HCT116 (cell line): ENCODE data around the gene STAG1. TPM values are rescaled to one million over a fixed set of nuclear protein-coding genes. Genes with fewer than 3 reads are reported as not detected.

Source experiments
- ATAC-seq: fragments of 200-7000 bp; cut with Tn5 transposase; 2 replicates; pipeline ENCODE4 v1.9.1; 2020; ENCODE audit warnings: mild to moderate bottlenecking, moderate library complexity
- BruUV-seq: library from RNA; stranded (reverse); fragments of 400-500 nt; replicated peaks from 2 replicates; lab custom pipeline; 2021; lab: Mats Ljungman, UMichigan
- CTCF ChIA-PET: fragments of 300-600 bp; sonication (Branson Sonifier 250); formaldehyde crosslinking; loops from one replicate; lab custom pipeline; 2021; ENCODE audit warnings: antibody characterized with exemption; lab: Charles Lee
- POLR2A ChIA-PET: fragments of 300-600, 350-600 bp; sonication (Branson Sonifier 250); formaldehyde crosslinking; loops from one replicate; lab custom pipeline; 2021; ENCODE audit warnings: antibody characterized with exemption; lab: Charles Lee
- RAD21 ChIA-PET, 2 experiments: fragments of 300-600 bp; sonication (Branson Sonifier 250); formaldehyde crosslinking; loops; one replicate each; lab custom pipeline; 2023; ENCODE audit warnings: low total read pairs in 2 of 2; ENCODE audit not compliant: uncharacterized antibody in 2 of 2, unreplicated experiment in 2 of 2, low non-redundant PET in 1 of 2; lab: Charles Lee
- DNase-seq: peaks from one replicate; pipeline ENCODE4 v3.0.0-alpha.2; 2010; ENCODE audit warnings: low read depth, low spot score
- H2AFZ ChIP-seq: fragments of 200-600 bp; shearing (Covaris generic), sonication (generic); 2 replicates; pipeline ENCODE4 v1.6.1; 2017; ENCODE audit warnings: low read depth, mixed run types, mixed read lengths, antibody characterized with exemption, low read length; ENCODE audit not compliant: poor library complexity, severe bottlenecking
- H3K27ac ChIP-seq: 2 replicates; pipeline ENCODE4 v1.5.1; 2012; ENCODE audit warnings: low read depth, low read length
- H3K27me3 ChIP-seq: fragments of 200-600 bp; sonication (generic); 2 replicates; pipeline ENCODE4 v1.6.1; 2016; ENCODE audit warnings: mixed run types, low read length, mixed read lengths; ENCODE audit not compliant: insufficient read depth
- H3K36me3 ChIP-seq, 2 experiments: fragments of 200-500 bp in 1 of 2; fragments of 200-600 bp in 1 of 2; sonication (Bioruptor generic) in 1 of 2; sonication (generic) in 1 of 2; 2 replicates each; pipeline versions ENCODE4 v1.5.1 to v1.6.1; 2014 to 2016; ENCODE audit warnings: low read length in 2 of 2, inconsistent platforms in 1 of 2, mixed read lengths in 1 of 2, mixed run types in 1 of 2; ENCODE audit not compliant: insufficient read depth in 2 of 2, control insufficient read depth in 1 of 2
- H3K4me1 ChIP-seq, 2 experiments: fragments of 200-600 bp in 1 of 2; sonication (generic) in 1 of 2; 2 replicates each; pipeline versions ENCODE4 v1.5.1 to v1.6.1; 2012 to 2017; ENCODE audit warnings: low read length in 2 of 2, inconsistent platforms in 1 of 2, mild to moderate bottlenecking in 1 of 2, mixed read lengths in 1 of 2, mixed run types in 1 of 2, moderate library complexity in 1 of 2; ENCODE audit not compliant: insufficient read depth in 2 of 2, control insufficient read depth in 1 of 2
- H3K4me2 ChIP-seq: fragments of 200-600 bp; sonication (generic); 2 replicates; pipeline ENCODE4 v1.6.1; 2017; ENCODE audit warnings: mixed run types, low read length, mixed read lengths
- H3K4me3 ChIP-seq, 2 experiments: fragments of 200-600 bp in 1 of 2; sonication (generic) in 1 of 2; replicated peaks in 1 of 2; 2 replicates each; pipeline ENCODE4 v1.5.1; 2011 to 2016; ENCODE audit warnings: low read length in 2 of 2, control low read depth in 1 of 2, low read depth in 1 of 2, mild to moderate bottlenecking in 1 of 2, mixed read lengths in 1 of 2, mixed run types in 1 of 2
- H3K79me2 ChIP-seq: fragments of 200-600 bp; sonication (generic); 2 replicates; pipeline ENCODE4 v1.6.1; 2017; ENCODE audit warnings: mild to moderate bottlenecking, mixed run types, low read length, moderate library complexity, mixed read lengths; ENCODE audit not compliant: insufficient read depth
- H3K9ac ChIP-seq: fragments of 200-600 bp; sonication (generic); 2 replicates; pipeline ENCODE4 v1.6.1; 2016; ENCODE audit warnings: low read length, mixed read lengths
- H3K9me2 ChIP-seq: fragments of 200-600 bp; sonication (generic), shearing (Covaris generic); 2 replicates; pipeline ENCODE4 v1.6.1; 2017; ENCODE audit warnings: mixed run types, mild to moderate bottlenecking, moderate library complexity; ENCODE audit not compliant: insufficient read depth
- H3K9me3 ChIP-seq, 2 experiments: fragments of 200-500 bp in 1 of 2; fragments of 200-600 bp in 1 of 2; sonication (Bioruptor generic) in 1 of 2; sonication (generic) in 1 of 2; 2 replicates each; pipeline ENCODE4 v1.6.1; 2014 to 2017; ENCODE audit warnings: low read length in 2 of 2, mixed read lengths in 2 of 2, inconsistent platforms in 1 of 2, low read depth in 1 of 2, mild to moderate bottlenecking in 1 of 2, mixed run types in 1 of 2, moderate library complexity in 1 of 2; ENCODE audit not compliant: control insufficient read depth in 1 of 2, insufficient read depth in 1 of 2
- H4K20me1 ChIP-seq: fragments of 200-600 bp; sonication (generic), shearing (Covaris generic); 2 replicates; pipeline ENCODE4 v1.6.1; 2017; ENCODE audit warnings: mixed run types, mild to moderate bottlenecking, moderate library complexity; ENCODE audit not compliant: insufficient read depth
- CBX3 ChIP-seq: IDR thresholded peaks from 2 replicates; pipeline ENCODE4 v1.6.1; 2012; ENCODE audit warnings: low read depth
- EGR1 ChIP-seq: IDR thresholded peaks from 2 replicates; pipeline ENCODE4 v1.6.1; 2012; ENCODE audit warnings: low read depth
- EZH2phosphoT487 ChIP-seq: fragments of 200-600 bp; IDR thresholded peaks from 2 replicates; pipeline ENCODE4 v1.6.1; 2018; ENCODE audit warnings: antibody characterized with exemption, borderline replicate concordance
- JUND ChIP-seq: IDR thresholded peaks from 2 replicates; pipeline ENCODE4 v1.6.1; 2012
- POLR2A ChIP-seq: IDR thresholded peaks from 2 replicates; pipeline ENCODE4 v1.7.0; 2011; ENCODE audit warnings: borderline replicate concordance; ENCODE audit not compliant: insufficient read depth, insufficient read length; ENCODE audit errors: extremely low read depth
- RAD21 ChIP-seq: IDR thresholded peaks from 2 replicates; pipeline ENCODE4 v1.6.1; 2012; ENCODE audit warnings: low read depth, mild to moderate bottlenecking
- REST ChIP-seq: IDR thresholded peaks from 2 replicates; pipeline ENCODE4 v1.6.1; 2012; ENCODE audit warnings: low read depth
- SIN3A ChIP-seq: IDR thresholded peaks from 2 replicates; pipeline ENCODE4 v1.6.1; 2012; ENCODE audit warnings: low read depth
- SP1 ChIP-seq: IDR thresholded peaks from 2 replicates; pipeline ENCODE4 v1.6.1; 2012; ENCODE audit warnings: low read depth
- TCF7L2 ChIP-seq: IDR thresholded peaks from 2 replicates; pipeline ENCODE4 v1.7.0; 2011; ENCODE audit warnings: borderline replicate concordance, inconsistent platforms; ENCODE audit not compliant: insufficient read depth, insufficient read length; ENCODE audit errors: extremely low read depth
- YY1 ChIP-seq: IDR thresholded peaks from 2 replicates; pipeline ENCODE4 v1.6.1; 2011; ENCODE audit warnings: low read length, low read depth, moderate library complexity, mild to moderate bottlenecking; ENCODE audit not compliant: insufficient replicate concordance; ENCODE audit errors: extremely low read depth
- ZFX ChIP-seq: fragments of 450-650 bp; IDR thresholded peaks from 2 replicates; pipeline ENCODE4 v1.6.1; 2017
- intact Hi-C: fragments of 100-400 bp; cut with micrococcal nuclease; formaldehyde crosslinking; loops from 2 replicates; pipeline ENCODE4 v1.10.0; 2022
- total RNA-seq: library from RNA; stranded (reverse); gene quantifications from one replicate; pipeline ENCODE4 v1.2.1, GENCODE V29; 2021; ENCODE audit not compliant: unreplicated experiment
- TF ChIP-seq, protein P1 (sequence below): IDR thresholded peaks from 2 replicates; pipeline ENCODE4 v1.6.1; 2012
- TF ChIP-seq, protein P2 (sequence below): IDR thresholded peaks from 2 replicates; pipeline ENCODE4 v1.6.1; 2011; ENCODE audit warnings: mild to moderate bottlenecking, low read length, moderate library complexity; ENCODE audit not compliant: insufficient replicate concordance; ENCODE audit errors: extremely low read depth

The STAG1 gene
- total RNA-seq, 1 experiment from 2014 or later: 29.4 TPM

DNA sequence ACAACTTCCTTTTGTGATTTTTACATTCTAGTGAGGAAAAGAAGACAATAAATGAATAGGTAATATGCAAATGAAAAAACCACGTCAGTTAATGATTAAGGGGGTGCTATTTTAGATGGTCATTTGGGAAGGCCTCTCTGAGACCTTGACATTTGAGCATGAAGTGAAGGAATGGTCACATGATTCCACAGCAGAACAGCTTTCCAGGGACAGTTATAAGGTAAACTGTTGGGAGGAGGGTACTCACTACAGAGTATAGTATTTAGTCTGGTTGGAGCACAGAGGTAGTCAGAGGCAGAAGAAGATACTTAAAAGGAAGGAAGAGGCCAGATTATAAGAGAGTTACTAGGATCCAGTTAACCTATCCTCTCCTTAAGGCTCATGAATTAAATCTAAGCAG is 246.5 kb downstream of the STAG1 start:
- no peaks in the 10 kb centered on the region for H3K79me2 ChIP-seq
- H3K27ac ChIP-seq: no peak overlapping the region
- CTCF ChIA-PET: no interaction called here
- H3K36me3 ChIP-seq: no peaks in the 10 kb centered on the region
- no peak for ATAC-seq
- no peaks in the 10 kb centered on the region for H3K27me3 ChIP-seq
- RAD21 ChIA-PET: no interaction called here
- H3K4me3 ChIP-seq: no peak overlapping the region
- no peak overlapping the region for H3K9ac ChIP-seq
- no peak overlapping the region for H3K4me2 ChIP-seq
- POLR2A ChIA-PET: no interaction called here
- H3K9me2 ChIP-seq: no peaks in the 10 kb centered on the region
- no peak for DNase-seq
- no TSS peak for BruUV-seq
- no peaks in the 10 kb centered on the region for H3K4me1 ChIP-seq
- no peaks in the 10 kb centered on the region for H4K20me1 ChIP-seq
- H2AFZ ChIP-seq: no peak overlapping the region
- TF ChIP-seq EZH2phosphoT487: no peak
- no peak for TF ChIP-seq SIN3A
- TF ChIP-seq CBX3: no peak
- no peak for TF ChIP-seq EGR1
- TF ChIP-seq, protein P1, sequence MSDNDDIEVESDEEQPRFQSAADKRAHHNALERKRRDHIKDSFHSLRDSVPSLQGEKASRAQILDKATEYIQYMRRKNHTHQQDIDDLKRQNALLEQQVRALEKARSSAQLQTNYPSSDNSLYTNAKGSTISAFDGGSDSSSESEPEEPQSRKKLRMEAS: no peak
- TF ChIP-seq ZFX: no peak
- TF ChIP-seq, protein P2, sequence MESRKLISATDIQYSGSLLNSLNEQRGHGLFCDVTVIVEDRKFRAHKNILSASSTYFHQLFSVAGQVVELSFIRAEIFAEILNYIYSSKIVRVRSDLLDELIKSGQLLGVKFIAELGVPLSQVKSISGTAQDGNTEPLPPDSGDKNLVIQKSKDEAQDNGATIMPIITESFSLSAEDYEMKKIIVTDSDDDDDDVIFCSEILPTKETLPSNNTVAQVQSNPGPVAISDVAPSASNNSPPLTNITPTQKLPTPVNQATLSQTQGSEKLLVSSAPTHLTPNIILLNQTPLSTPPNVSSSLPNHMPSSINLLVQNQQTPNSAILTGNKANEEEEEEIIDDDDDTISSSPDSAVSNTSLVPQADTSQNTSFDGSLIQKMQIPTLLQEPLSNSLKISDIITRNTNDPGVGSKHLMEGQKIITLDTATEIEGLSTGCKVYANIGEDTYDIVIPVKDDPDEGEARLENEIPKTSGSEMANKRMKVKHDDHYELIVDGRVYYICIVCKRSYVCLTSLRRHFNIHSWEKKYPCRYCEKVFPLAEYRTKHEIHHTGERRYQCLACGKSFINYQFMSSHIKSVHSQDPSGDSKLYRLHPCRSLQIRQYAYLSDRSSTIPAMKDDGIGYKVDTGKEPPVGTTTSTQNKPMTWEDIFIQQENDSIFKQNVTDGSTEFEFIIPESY: no peak
- TF ChIP-seq YY1: no peak
- TF ChIP-seq RAD21: no peak
- intact Hi-C loops: no loop called here
- no peaks in the 10 kb centered on the region for H3K9me3 ChIP-seq

GRCh38 chr3:136503056-136503455 is 249.1 kb downstream of the STAG1 start:
- Histone ChIP-seq H3K36me3 (no peaks in the 10 kb centered on the region), H3K9me2 (no peaks in the 10 kb centered on the region), H3K9me3 (no peaks in the 10 kb centered on the region), H3K4me3 (no peak overlapping the region), H3K79me2 (no peaks in the 10 kb centered on the region), H3K27me3 (no peaks in the 10 kb centered on the region), H3K4me1 (no peaks in the 10 kb centered on the region), H3K4me2 (no peak overlapping the region), H3K27ac (no peak overlapping the region), H4K20me1 (no peaks in the 10 kb centered on the region), H3K9ac (no peak overlapping the region), H2AFZ (no peak overlapping the region)
- CTCF ChIA-PET: no interaction called here
- ATAC-seq: no peak
- POLR2A ChIA-PET: no interaction called here
- BruUV-seq: no TSS peak
- RAD21 ChIA-PET: no interaction called here
- intact Hi-C loops: no loop called here
- TF ChIP-seq EZH2phosphoT487: no peak
- no peak for TF ChIP-seq TCF7L2
- TF ChIP-seq POLR2A: no peak
- TF ChIP-seq, protein P1: no peak
- no peak for TF ChIP-seq JUND
- no peak for TF ChIP-seq SP1
- no peak for TF ChIP-seq RAD21
- no peak for TF ChIP-seq SIN3A
- no peak for TF ChIP-seq REST
- no peak for TF ChIP-seq EGR1
- no peak for DNase-seq
